Breast epithelium (tissue), 4 donors: ENCODE measurements around the gene ATG5. TPM values are rescaled to one million over a fixed set of nuclear protein-coding genes. Genes with fewer than 3 reads are reported as not detected.
"Not testable (repeated sequence)": the region's sequence is repeated elsewhere in the genome, so short reads cannot be mapped to it uniquely, and the experiment has no call there.

Source experiments
- DNase-seq, 2 donors: peaks; one replicate each; pipeline ENCODE4 v3.0.0-alpha.2; 2019; ENCODE audit warnings: low spot score in 2 of 2
- H3K27ac ChIP-seq, 2 donors: fragments of 200-600 bp; sonication (generic) in 1 of 2; one replicate each; pipeline ENCODE4 v1.5.1; 2016 to 2019; ENCODE audit warnings: mild to moderate bottlenecking in 1 of 2
- H3K27me3 ChIP-seq, 2 donors: fragments of 200-600 bp; sonication (generic) in 1 of 2; one replicate each; pipeline versions ENCODE4 v1.5.1 to v1.6.0; 2017 to 2019; ENCODE audit warnings: control low read depth in 1 of 2, mild to moderate bottlenecking in 1 of 2
- H3K36me3 ChIP-seq: fragments of 200-600 bp; one replicate; pipeline ENCODE4 v1.5.1; 2019
- H3K4me1 ChIP-seq, 2 donors: fragments of 200-600 bp; sonication (generic); one replicate each; pipeline ENCODE4 v1.5.1; 2016 to 2019; ENCODE audit warnings: control low read depth in 1 of 2
- H3K4me3 ChIP-seq, 3 donors: fragments of 200-600 bp; sonication (generic); 1 replicate in 2 of 3; 2 replicates in 1 of 3; pipeline ENCODE4 v1.5.1; 2016 to 2019; ENCODE audit warnings: mild to moderate bottlenecking in 3 of 3, moderate library complexity in 2 of 3
- H3K9me3 ChIP-seq, 2 donors: fragments of 200-600 bp; sonication (generic) in 1 of 2; one replicate each; pipeline ENCODE4 v1.5.1; 2016 to 2019; ENCODE audit warnings: control low read depth in 1 of 2
- POLR2A ChIP-seq: fragments of 450-650 bp; IDR thresholded peaks from one replicate; pipeline ENCODE4 v1.6.1; 2016; ENCODE audit warnings: antibody characterized with exemption, mild to moderate bottlenecking, moderate library complexity
- POLR2AphosphoS5 ChIP-seq, 3 donors: sonication (generic); formaldehyde crosslinking; IDR thresholded peaks; one replicate each; pipeline ENCODE4 v1.6.1; 2017; ENCODE audit warnings: antibody characterized with exemption in 3 of 3
- intact Hi-C: fragments of 100-400 bp; cut with DNase I; formaldehyde crosslinking; loops from one replicate; pipeline ENCODE4 v1.15.1; 2023; ENCODE audit warnings: low total_unique reads
- total RNA-seq, 3 donors: library from RNA; depleted of rRNA; stranded (reverse); fragments of >200 nt; gene quantifications; one replicate each; pipeline ENCODE4 v1.1.0, GENCODE V29; 2016
- TF ChIP-seq, protein P1 (sequence below), 3 donors: fragments of 450-650 bp; IDR thresholded peaks; one replicate each; pipeline ENCODE4 v1.5.1; 2016 to 2017; ENCODE audit warnings: antibody characterized with exemption in 3 of 3, mild to moderate bottlenecking in 3 of 3, moderate library complexity in 3 of 3

The ATG5 gene
- total RNA-seq, 3 donors from 2014 or later = 35.8 to 51.1 (median 45.9) TPM

DNA sequence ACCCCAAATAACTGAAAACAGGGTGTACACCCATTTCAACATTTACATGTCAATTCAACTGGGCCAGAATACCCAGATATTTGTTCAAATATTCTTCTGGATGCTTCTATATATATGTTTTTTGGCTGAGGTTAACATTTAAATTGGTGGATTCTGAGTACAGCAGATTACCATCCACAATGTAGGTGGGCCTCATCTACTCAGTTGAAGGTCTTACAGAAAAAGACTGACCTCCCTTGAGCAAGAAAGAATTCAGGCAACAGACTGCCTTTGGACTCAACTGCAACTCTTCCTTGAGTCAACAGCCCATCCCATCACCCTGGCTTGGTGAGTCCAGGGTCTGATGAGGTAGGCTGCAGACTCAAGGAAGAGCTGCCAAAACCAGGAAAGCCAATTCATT lies 84.1 kb downstream of the ATG5 start:
- Histone ChIP-seq H3K4me3 (no peak overlapping the region), H3K4me1 (no peaks in the 10 kb centered on the region), H3K27ac (no peak overlapping the region), H3K27me3 (no peaks in the 10 kb centered on the region), H3K36me3 (no peaks in the 10 kb centered on the region), H3K9me3 (no peaks in the 10 kb centered on the region)
- intact Hi-C loops = no loop called here
- no peak for TF ChIP-seq POLR2A
- TF ChIP-seq, protein P1, sequence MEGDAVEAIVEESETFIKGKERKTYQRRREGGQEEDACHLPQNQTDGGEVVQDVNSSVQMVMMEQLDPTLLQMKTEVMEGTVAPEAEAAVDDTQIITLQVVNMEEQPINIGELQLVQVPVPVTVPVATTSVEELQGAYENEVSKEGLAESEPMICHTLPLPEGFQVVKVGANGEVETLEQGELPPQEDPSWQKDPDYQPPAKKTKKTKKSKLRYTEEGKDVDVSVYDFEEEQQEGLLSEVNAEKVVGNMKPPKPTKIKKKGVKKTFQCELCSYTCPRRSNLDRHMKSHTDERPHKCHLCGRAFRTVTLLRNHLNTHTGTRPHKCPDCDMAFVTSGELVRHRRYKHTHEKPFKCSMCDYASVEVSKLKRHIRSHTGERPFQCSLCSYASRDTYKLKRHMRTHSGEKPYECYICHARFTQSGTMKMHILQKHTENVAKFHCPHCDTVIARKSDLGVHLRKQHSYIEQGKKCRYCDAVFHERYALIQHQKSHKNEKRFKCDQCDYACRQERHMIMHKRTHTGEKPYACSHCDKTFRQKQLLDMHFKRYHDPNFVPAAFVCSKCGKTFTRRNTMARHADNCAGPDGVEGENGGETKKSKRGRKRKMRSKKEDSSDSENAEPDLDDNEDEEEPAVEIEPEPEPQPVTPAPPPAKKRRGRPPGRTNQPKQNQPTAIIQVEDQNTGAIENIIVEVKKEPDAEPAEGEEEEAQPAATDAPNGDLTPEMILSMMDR (IDR thresholded peaks at IDR 0.05) = no peak
- no peak for TF ChIP-seq POLR2AphosphoS5 (IDR thresholded peaks at IDR 0.05)
- no peak for DNase-seq

DNA sequence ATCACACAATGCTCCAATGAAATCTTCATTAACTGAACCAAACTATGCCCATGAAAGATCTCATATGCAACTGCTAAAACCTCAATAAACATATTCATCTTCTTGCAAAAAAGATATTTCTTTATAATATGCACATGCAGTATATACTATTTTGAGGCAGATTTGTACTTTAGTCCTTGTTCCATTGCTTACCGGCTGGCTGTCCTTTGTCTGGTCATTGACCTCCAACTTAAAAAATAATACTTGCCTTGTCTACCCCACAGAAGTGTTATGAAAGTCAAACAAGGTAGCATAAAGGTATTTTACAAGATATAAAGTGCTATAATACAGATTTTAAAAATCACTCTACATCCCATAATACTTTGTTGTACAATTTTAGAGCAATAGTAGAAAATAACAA lies 88.3 kb downstream of the ATG5 start:
- no peaks in the 10 kb centered on the region for H3K9me3 ChIP-seq
- intact Hi-C loops = no loop called here
- H3K4me3 ChIP-seq = no peak overlapping the region
- DNase-seq = no peak
- no peak overlapping the region for H3K27ac ChIP-seq
- no peaks in the 10 kb centered on the region for H3K4me1 ChIP-seq
- no peaks in the 10 kb centered on the region for H3K36me3 ChIP-seq
- H3K27me3 ChIP-seq = no peaks in the 10 kb centered on the region
- no peak for TF ChIP-seq POLR2A
- no peak for TF ChIP-seq POLR2AphosphoS5 (IDR thresholded peaks at IDR 0.05)

DNA sequence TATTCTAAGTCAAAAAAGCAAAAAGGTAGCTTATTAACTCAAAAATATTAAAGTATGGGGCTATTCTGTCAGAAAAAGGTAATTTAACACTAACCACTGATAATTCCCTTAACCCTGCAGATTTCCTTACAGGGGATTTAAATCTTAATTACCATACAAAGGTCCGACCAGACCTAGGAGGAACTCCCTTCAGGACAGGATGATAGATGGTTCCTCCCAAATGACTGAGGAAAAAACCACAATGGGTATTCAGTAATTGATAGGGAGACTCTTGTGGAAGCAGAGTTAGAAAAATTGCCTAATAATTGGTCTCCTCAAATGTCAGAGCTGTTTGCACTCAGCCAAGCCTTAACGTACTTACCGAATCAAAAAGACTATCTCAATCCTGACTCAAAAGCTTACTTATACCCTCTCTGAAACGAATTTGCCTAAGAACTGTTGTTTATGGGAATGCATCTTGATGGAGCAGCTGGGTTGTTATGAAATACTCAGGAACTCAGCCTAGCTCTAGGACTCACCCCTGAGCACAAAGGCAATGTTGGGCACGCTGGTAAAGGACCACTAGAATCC lies 95.6 kb downstream of the ATG5 start:
- H3K27me3 ChIP-seq, H3K4me3 ChIP-seq, H3K4me1 ChIP-seq, H3K27ac ChIP-seq, intact Hi-C loops, H3K9me3 ChIP-seq, DNase-seq, H3K36me3 ChIP-seq: not testable (repeated sequence)

DNA sequence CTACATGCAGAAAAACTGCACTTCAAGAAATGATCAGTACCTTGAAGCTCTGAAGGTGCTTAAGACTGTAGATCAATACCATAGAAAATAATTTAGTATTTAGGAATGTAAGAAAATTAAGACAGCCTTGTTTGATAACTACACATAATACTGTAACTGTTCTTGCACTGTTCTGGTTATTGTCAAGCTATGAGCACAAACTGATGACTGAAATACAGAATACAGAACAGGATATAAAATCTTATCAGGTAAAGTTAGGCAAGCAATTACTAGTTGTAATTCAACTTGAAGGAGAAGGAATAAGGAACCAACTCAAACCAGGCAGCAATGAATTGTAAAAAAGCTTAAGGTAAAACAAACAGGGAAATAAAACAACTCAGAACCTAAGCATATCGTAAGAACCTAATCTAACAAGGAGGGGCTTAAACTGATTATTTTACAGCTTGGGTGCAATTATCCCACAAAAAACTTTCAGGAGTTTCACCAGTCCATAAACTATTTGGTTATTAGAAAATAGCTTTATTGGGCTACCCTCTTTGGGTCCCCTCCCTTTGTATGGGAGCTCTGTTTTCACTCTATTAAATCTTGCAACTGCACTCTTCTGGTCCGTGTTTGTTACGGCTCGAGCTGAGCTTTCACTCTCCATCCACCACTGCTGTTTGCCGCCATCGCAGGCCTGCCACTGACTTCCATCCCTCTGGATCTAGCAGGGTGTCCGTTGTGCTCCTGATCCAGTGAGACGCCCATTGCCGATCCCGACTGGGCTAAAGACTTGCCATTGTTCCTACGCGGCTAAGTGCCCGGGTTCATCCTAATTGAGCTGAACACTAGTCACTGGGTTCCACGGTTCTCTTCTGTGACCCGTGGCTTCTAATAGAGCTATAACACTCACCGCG lies 97.7 kb downstream of the ATG5 start:
- no peaks in the 10 kb centered on the region for H3K9me3 ChIP-seq
- H3K27me3 ChIP-seq = no peaks in the 10 kb centered on the region
- no peak overlapping the region for H3K4me3 ChIP-seq
- H3K36me3 ChIP-seq = no peaks in the 10 kb centered on the region
- no peak for DNase-seq
- no peak for TF ChIP-seq POLR2AphosphoS5 (IDR thresholded peaks at IDR 0.05)
- TF ChIP-seq, protein P1 (IDR thresholded peaks at IDR 0.05) = no peak
- no peak for TF ChIP-seq POLR2A
- H3K4me1 ChIP-seq = no peaks in the 10 kb centered on the region
- intact Hi-C loops = no loop called here
- H3K27ac ChIP-seq = no peak overlapping the region

DNA sequence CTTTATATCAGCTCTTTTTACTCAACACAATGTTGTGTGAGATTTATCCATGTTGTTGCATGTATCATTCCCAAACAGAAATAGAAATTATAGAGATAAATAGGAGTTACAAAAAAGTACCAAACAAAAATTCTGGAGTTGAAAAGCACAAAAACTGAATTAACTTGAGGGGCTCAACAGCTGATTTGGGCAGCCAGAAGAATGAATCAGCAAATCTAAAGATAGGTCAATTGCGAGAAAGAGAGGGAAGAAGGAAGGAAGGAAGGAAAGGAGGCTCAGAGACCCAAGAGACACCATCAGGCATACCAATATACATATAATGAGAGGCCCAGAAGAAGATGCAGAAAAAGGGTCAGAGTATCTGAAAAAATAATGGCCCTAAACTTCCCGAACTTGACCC lies 98.9 kb downstream of the ATG5 start:
- Histone ChIP-seq H3K4me3 (no peak overlapping the region), H3K9me3 (no peaks in the 10 kb centered on the region), H3K27me3 (no peaks in the 10 kb centered on the region), H3K27ac (no peak overlapping the region), H3K4me1 (no peaks in the 10 kb centered on the region), H3K36me3 (no peaks in the 10 kb centered on the region)
- no peak for TF ChIP-seq POLR2AphosphoS5 (IDR thresholded peaks at IDR 0.05)
- no peak for TF ChIP-seq POLR2A
- TF ChIP-seq, protein P1 (IDR thresholded peaks at IDR 0.05) = no peak
- intact Hi-C loops = no loop called here
- no peak for DNase-seq

DNA sequence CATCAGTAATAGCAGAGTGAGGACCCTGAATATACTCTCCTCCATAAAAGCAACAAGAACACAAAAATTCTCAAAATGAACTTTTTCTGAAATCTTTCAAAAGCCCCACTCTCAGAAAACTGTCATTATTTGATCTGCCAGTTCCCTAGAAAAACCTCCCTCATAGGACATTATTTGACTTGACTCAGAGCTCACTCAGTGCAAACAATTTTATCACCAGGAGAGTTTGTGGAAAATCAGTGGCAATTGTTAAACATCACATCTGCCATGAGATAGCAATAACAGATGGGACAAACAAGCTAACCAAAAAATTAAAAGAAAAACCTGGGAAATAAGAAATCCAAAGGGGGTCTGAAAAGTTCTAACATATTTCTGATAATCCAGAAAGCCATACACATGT lies 100.0 kb downstream of the ATG5 start:
- H3K9me3 ChIP-seq = no peaks in the 10 kb centered on the region
- DNase-seq = no peak
- intact Hi-C loops = no loop called here
- no peaks in the 10 kb centered on the region for H3K27me3 ChIP-seq
- no peak overlapping the region for H3K27ac ChIP-seq
- no peak overlapping the region for H3K4me3 ChIP-seq
- H3K4me1 ChIP-seq = no peaks in the 10 kb centered on the region
- no peaks in the 10 kb centered on the region for H3K36me3 ChIP-seq
- TF ChIP-seq POLR2A = no peak
- TF ChIP-seq, protein P1 (IDR thresholded peaks at IDR 0.05) = no peak
- no peak for TF ChIP-seq POLR2AphosphoS5 (IDR thresholded peaks at IDR 0.05)
